B cell (primary cell): ENCODE measurements around the gene PSENEN. TPM values are rescaled to one million over a fixed set of nuclear protein-coding genes. Genes with fewer than 3 reads are reported as not detected.

Source experiments
- ATAC-seq: fragments of 200-7000 bp; cut with Tn5 transposase; one replicate; pipeline ENCODE4 v1.10.0; 2021; ENCODE audit warnings: low read depth, mild to moderate bottlenecking, moderate number of reproducible peaks, moderate library complexity
- CTCF ChIA-PET: fragments of 350-600 bp; sonication (Branson Sonifier 250); formaldehyde crosslinking; loops from one replicate; lab custom pipeline; 2021; ENCODE audit warnings: antibody characterized with exemption, inconsistent platforms; lab: Charles Lee
- POLR2A ChIA-PET: fragments of 350-600 bp; sonication (Branson Sonifier 250); formaldehyde crosslinking; loops from one replicate; lab custom pipeline; 2021; ENCODE audit warnings: antibody characterized with exemption; lab: Charles Lee
- DNase-seq: peaks from one replicate; pipeline ENCODE4 v3.0.0; 2013
- H2AFZ ChIP-seq: 2 replicates; pipeline ENCODE4 v1.6.1; 2012; ENCODE audit warnings: mild to moderate bottlenecking, low read depth, low read length; ENCODE audit not compliant: insufficient read depth, poor library complexity, severe bottlenecking
- H3K27ac ChIP-seq, 2 donors: 1 replicate in 1 of 2; 2 replicates in 1 of 2; pipeline ENCODE4 v1.5.1; 2012 to 2013; ENCODE audit warnings: low read length in 2 of 2, mild to moderate bottlenecking in 2 of 2, moderate library complexity in 1 of 2
- H3K27me3 ChIP-seq, 4 experiments: fragments of 200-600 bp in 1 of 4; sonication (generic) in 1 of 4; replicated peaks in 1 of 4; 1 replicate in 2 of 4; 2 replicates in 2 of 4; pipeline versions ENCODE4 v1.6.1 to v1.7.0; 2013 to 2016; ENCODE audit warnings: low read length in 3 of 4, mild to moderate bottlenecking in 2 of 4, mixed read lengths in 1 of 4, moderate library complexity in 1 of 4; ENCODE audit not compliant: insufficient read depth in 4 of 4, control insufficient read depth in 3 of 4; ENCODE audit errors: control extremely low read depth in 1 of 4
- H3K36me3 ChIP-seq, 2 experiments: replicated peaks in 1 of 2; 1 replicate in 1 of 2; 2 replicates in 1 of 2; pipeline versions ENCODE4 v1.6.1 to v1.7.1; 2013; ENCODE audit warnings: low read length in 1 of 2; ENCODE audit not compliant: insufficient read depth in 2 of 2, control insufficient read depth in 1 of 2; ENCODE audit errors: control extremely low read depth in 1 of 2, extremely low read depth in 1 of 2
- H3K4me1 ChIP-seq, 2 donors: fragments of 200-600 bp in 1 of 2; sonication (generic) in 1 of 2; 1 replicate in 1 of 2; 2 replicates in 1 of 2; pipeline versions ENCODE4 v1.5.1 to v1.6.1; 2013 to 2017; ENCODE audit warnings: low read length in 2 of 2; ENCODE audit not compliant: control insufficient read depth in 2 of 2, insufficient read depth in 2 of 2
- H3K4me2 ChIP-seq: replicated peaks from 2 replicates; pipeline ENCODE3; 2012; ENCODE audit warnings: mild to moderate bottlenecking, low read depth, low read length; ENCODE audit not compliant: poor library complexity, severe bottlenecking
- H3K4me3 ChIP-seq, 5 experiments: fragments of 200-600 bp in 1 of 5; sonication (generic) in 1 of 5; 1 replicate in 3 of 5; 2 replicates in 2 of 5; pipeline versions ENCODE4 v1.5.1 to v1.7.0; 2011 to 2016; ENCODE audit warnings: low read length in 4 of 5, mild to moderate bottlenecking in 4 of 5, low read depth in 2 of 5, control low read depth in 1 of 5, moderate library complexity in 1 of 5; ENCODE audit not compliant: insufficient read depth in 1 of 5; ENCODE audit errors: control extremely low read depth in 1 of 5, extremely low read depth in 1 of 5
- H3K79me2 ChIP-seq: fragments of 200-600 bp; sonication (generic); one replicate; pipeline ENCODE4 v1.6.0; 2016; ENCODE audit warnings: low read length; ENCODE audit not compliant: control insufficient read depth, insufficient read depth
- H3K9ac ChIP-seq: fragments of 200-600 bp; sonication (generic); 2 replicates; pipeline ENCODE4 v1.6.1; 2017; ENCODE audit warnings: mild to moderate bottlenecking, low read length, moderate library complexity
- H3K9me3 ChIP-seq, 3 donors: one replicate each; pipeline versions ENCODE4 v1.6.1 to v1.7.1; 2013; ENCODE audit warnings: low read length in 2 of 3; ENCODE audit not compliant: control insufficient read depth in 2 of 3, insufficient read depth in 1 of 3; ENCODE audit errors: control extremely low read depth in 1 of 3
- H4K20me1 ChIP-seq: 2 replicates; pipeline ENCODE4 v1.6.0; 2012; ENCODE audit warnings: mild to moderate bottlenecking, low read length; ENCODE audit not compliant: insufficient read depth, control insufficient read depth, poor library complexity, severe bottlenecking
- H3K27ac Mint-ChIP-seq: one replicate; pipeline ENCODE4 v1.8.0; 2021; ENCODE audit warnings: mixed read lengths
- H3K27me3 Mint-ChIP-seq: one replicate; pipeline ENCODE4 v1.8.0; 2021; ENCODE audit warnings: mixed read lengths
- H3K4me1 Mint-ChIP-seq: one replicate; pipeline ENCODE4 v1.8.0; 2021; ENCODE audit warnings: mixed read lengths
- H3K4me3 Mint-ChIP-seq: one replicate; pipeline ENCODE4 v1.8.0; 2021; ENCODE audit warnings: mixed read lengths
- H3K9me3 Mint-ChIP-seq: one replicate; pipeline ENCODE4 v1.8.0; 2022; ENCODE audit warnings: mixed read lengths; ENCODE audit not compliant: insufficient read depth
- EZH2 ChIP-seq: IDR thresholded peaks from 2 replicates; pipeline ENCODE4 v1.6.1; 2012; ENCODE audit warnings: borderline replicate concordance, low read depth, mild to moderate bottlenecking, moderate library complexity, low read length; ENCODE audit not compliant: insufficient read depth, poor library complexity, severe bottlenecking
- WGBS: methylation state at CpG from one replicate; pipeline ENCODE4 v1.1.5; 2013; ENCODE audit warnings: missing lambda C conversion rate; ENCODE audit not compliant: insufficient coverage; 5-methylcytosine and 5-hydroxymethylcytosine counted together
- intact Hi-C: fragments of 100-400 bp; cut with micrococcal nuclease; formaldehyde crosslinking; loops from one replicate; pipeline ENCODE4 v1.10.0; 2022
- polyA plus RNA-seq: library from polyadenylated mRNA; depleted of rRNA; stranded (reverse); fragments of >200 nt; gene quantifications from 2 replicates; pipeline ENCODE4 v1.2.3, GENCODE V29; 2012
- total RNA-seq, 2 donors: library from RNA; stranded (reverse); fragments of 120-200 nt in 1 of 2; gene quantifications; 1 replicate in 1 of 2; 2 replicates in 1 of 2; pipeline versions ENCODE4 v1.2.3 to v1.2.4, GENCODE V29; 2013 to 2022
- TF ChIP-seq, protein P1 (sequence below): fragments of 200-600 bp; IDR thresholded peaks from one replicate; pipeline ENCODE4 v1.8.0; 2022; ENCODE audit warnings: antibody characterized with exemption, mild to moderate bottlenecking

Gene PSENEN
- total and polyA plus RNA-seq, 2 donors (not counting 1 experiment from before 2014, with no cell fraction given), result 17.7 to 36.4 TPM

DNA sequence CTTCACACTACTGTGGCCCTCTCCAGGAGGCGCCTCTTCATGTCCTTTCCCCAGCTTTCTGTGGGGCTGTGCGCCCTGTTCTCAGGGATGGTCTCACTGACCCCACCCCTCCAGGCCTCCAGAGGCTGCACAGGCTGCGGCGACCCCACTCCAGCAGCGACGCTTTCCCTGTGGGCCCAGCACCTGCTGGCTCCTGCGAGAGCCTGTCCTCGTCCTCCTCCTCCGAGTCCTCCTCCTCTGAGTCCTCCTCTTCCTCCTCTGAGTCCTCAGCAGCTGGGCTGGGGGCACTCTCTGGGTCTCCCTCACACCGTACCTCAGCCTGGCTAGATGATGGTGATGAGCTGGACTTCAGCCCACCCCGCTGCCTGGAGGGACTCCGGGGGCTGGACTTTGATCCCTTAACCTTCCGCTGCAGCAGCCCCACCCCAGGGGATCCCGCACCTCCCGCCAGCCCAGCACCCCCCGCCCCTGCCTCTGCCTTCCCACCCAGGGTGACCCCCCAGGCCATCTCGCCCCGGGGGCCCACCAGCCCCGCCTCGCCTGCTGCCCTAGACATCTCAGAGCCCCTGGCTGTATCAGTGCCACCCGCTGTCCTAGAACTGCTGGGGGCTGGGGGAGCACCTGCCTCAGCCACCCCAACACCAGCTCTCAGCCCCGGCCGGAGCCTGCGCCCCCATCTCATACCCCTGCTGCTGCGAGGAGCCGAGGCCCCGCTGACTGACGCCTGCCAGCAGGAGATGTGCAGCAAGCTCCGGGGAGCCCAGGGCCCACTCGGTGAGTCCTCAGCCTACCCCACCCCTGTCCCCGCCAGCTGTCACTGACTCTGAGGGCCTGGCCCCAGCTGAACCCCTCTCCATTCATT, 41.1 kb downstream of the PSENEN start:
- WGBS, result 97% methylated on average over 31 of the region's 31 CpGs
- no peak for DNase-seq
- no peak overlapping the region for H2AFZ ChIP-seq
- H3K4me1 Mint-ChIP-seq, result no peaks in the 10 kb centered on the region
- H4K20me1 ChIP-seq, result no peaks in the 10 kb centered on the region
- H3K36me3 ChIP-seq, result peaks cover 0 to 2% of the 10 kb centered on the region in 2 experiments
- no peaks in the 10 kb centered on the region for H3K9me3 Mint-ChIP-seq
- TF ChIP-seq, protein P1, sequence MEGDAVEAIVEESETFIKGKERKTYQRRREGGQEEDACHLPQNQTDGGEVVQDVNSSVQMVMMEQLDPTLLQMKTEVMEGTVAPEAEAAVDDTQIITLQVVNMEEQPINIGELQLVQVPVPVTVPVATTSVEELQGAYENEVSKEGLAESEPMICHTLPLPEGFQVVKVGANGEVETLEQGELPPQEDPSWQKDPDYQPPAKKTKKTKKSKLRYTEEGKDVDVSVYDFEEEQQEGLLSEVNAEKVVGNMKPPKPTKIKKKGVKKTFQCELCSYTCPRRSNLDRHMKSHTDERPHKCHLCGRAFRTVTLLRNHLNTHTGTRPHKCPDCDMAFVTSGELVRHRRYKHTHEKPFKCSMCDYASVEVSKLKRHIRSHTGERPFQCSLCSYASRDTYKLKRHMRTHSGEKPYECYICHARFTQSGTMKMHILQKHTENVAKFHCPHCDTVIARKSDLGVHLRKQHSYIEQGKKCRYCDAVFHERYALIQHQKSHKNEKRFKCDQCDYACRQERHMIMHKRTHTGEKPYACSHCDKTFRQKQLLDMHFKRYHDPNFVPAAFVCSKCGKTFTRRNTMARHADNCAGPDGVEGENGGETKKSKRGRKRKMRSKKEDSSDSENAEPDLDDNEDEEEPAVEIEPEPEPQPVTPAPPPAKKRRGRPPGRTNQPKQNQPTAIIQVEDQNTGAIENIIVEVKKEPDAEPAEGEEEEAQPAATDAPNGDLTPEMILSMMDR, result no peak
- TF ChIP-seq EZH2, result no peak
- H3K4me1 ChIP-seq, result no peaks in the 10 kb centered on the region
- ChIA-PET CTCF (interaction anchor here (0.6 kb wide), 1 partner anchor 472 kb away, joined by 3 read pairs; no protein-coding TSS in a partner anchor), POLR2A (no interaction called here)
- no peaks in the 10 kb centered on the region for H3K9me3 ChIP-seq
- no peaks in the 10 kb centered on the region for H3K79me2 ChIP-seq
- H3K27me3 ChIP-seq, result no peaks in the 10 kb centered on the region
- no peak overlapping the region for H3K4me3 Mint-ChIP-seq
- no peak overlapping the region for H3K9ac ChIP-seq
- H3K4me3 ChIP-seq, result no peak overlapping the region
- no peak overlapping the region for H3K4me2 ChIP-seq
- ATAC-seq, result no peak
- intact Hi-C loops, result no loop called here
- no peak overlapping the region for H3K27ac Mint-ChIP-seq
- H3K27ac ChIP-seq, result no peak overlapping the region
- H3K27me3 Mint-ChIP-seq, result no peaks in the 10 kb centered on the region

DNA sequence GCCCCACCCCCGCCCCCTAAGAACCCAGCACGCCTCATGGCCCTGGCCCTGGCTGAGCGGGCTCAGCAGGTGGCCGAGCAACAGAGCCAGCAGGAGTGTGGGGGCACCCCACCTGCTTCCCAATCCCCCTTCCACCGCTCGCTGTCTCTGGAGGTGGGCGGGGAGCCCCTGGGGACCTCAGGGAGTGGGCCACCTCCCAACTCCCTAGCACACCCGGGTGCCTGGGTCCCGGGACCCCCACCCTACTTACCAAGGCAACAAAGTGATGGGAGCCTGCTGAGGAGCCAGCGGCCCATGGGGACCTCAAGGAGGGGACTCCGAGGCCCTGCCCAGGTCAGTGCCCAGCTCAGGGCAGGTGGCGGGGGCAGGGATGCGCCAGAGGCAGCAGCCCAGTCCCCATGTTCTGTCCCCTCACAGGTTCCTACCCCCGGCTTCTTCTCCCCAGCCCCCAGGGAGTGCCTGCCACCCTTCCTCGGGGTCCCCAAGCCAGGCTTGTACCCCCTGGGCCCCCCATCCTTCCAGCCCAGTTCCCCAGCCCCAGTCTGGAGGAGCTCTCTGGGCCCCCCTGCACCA, 41.9 kb downstream of the PSENEN start:
- H3K27ac ChIP-seq, result no peak overlapping the region
- no peaks in the 10 kb centered on the region for H3K79me2 ChIP-seq
- H3K4me1 Mint-ChIP-seq, result no peaks in the 10 kb centered on the region
- H3K4me3 ChIP-seq, result no peak overlapping the region
- H3K36me3 ChIP-seq, result peaks cover 0 to 2% of the 10 kb centered on the region in 2 experiments
- H3K4me2 ChIP-seq, result no peak overlapping the region
- H3K9me3 Mint-ChIP-seq, result no peaks in the 10 kb centered on the region
- intact Hi-C loops, result no loop called here
- no peaks in the 10 kb centered on the region for H3K9me3 ChIP-seq
- ChIA-PET CTCF (no interaction called here), POLR2A (no interaction called here)
- no peak for TF ChIP-seq EZH2
- TF ChIP-seq, protein P1, result no peak
- H3K27ac Mint-ChIP-seq, result no peak overlapping the region
- ATAC-seq (no peak), DNase-seq (no peak)
- no peak overlapping the region for H3K9ac ChIP-seq
- no peak overlapping the region for H3K4me3 Mint-ChIP-seq
- H2AFZ ChIP-seq, result no peak overlapping the region
- H3K4me1 ChIP-seq, result no peaks in the 10 kb centered on the region
- H3K27me3 Mint-ChIP-seq, result no peaks in the 10 kb centered on the region
- H3K27me3 ChIP-seq, result no peaks in the 10 kb centered on the region
- no peaks in the 10 kb centered on the region for H4K20me1 ChIP-seq
- 94% methylated on average over 13 of the region's 15 CpGs for WGBS
